Type B pancreatic cell (in vitro differentiated cells): ENCODE measurements around the gene ADAT1. TPM values are rescaled to one million over a fixed set of nuclear protein-coding genes. Genes with fewer than 3 reads are reported as not detected.

Experiments
- DNase-seq: peaks from one replicate; pipeline ENCODE4 v3.0.0; 2021; ENCODE audit warnings: mixed read lengths; ENCODE audit not compliant: unreplicated experiment; ENCODE audit errors: extremely low spot score
- H3K27ac Mint-ChIP-seq: 2 replicates; pipeline ENCODE4 v1.8.0; 2021; ENCODE audit warnings: mild to moderate bottlenecking, mixed read lengths
- H3K27me3 Mint-ChIP-seq: 2 replicates; pipeline ENCODE4 v1.8.0; 2021; ENCODE audit warnings: mixed read lengths
- H3K36me3 Mint-ChIP-seq: 2 replicates; pipeline ENCODE4 v1.8.0; 2021; ENCODE audit warnings: mixed read lengths
- H3K4me1 Mint-ChIP-seq: one replicate; pipeline ENCODE4 v1.8.0; 2021; ENCODE audit warnings: mixed read lengths; ENCODE audit not compliant: unreplicated experiment
- H3K4me3 Mint-ChIP-seq: 2 replicates; pipeline ENCODE4 v1.8.0; 2021; ENCODE audit warnings: mild to moderate bottlenecking, mixed read lengths
- H3K9me3 Mint-ChIP-seq: 2 replicates; pipeline ENCODE4 v1.8.0; 2021; ENCODE audit warnings: mixed read lengths
- CTCF ChIP-seq: fragments of 200-600 bp; sonication (generic); conservative IDR thresholded peaks from 2 replicates; pipeline ENCODE4 v1.5.0; 2021; ENCODE audit warnings: antibody characterized with exemption, mild to moderate bottlenecking
- total RNA-seq: library from RNA; stranded (reverse); gene quantifications from 2 replicates; pipeline ENCODE4 v1.2.1, GENCODE V29; 2021; ENCODE audit warnings: low replicate concordance

Gene ADAT1
- total RNA-seq, 1 donor from 2014 or later, result 51.9 TPM

DNA sequence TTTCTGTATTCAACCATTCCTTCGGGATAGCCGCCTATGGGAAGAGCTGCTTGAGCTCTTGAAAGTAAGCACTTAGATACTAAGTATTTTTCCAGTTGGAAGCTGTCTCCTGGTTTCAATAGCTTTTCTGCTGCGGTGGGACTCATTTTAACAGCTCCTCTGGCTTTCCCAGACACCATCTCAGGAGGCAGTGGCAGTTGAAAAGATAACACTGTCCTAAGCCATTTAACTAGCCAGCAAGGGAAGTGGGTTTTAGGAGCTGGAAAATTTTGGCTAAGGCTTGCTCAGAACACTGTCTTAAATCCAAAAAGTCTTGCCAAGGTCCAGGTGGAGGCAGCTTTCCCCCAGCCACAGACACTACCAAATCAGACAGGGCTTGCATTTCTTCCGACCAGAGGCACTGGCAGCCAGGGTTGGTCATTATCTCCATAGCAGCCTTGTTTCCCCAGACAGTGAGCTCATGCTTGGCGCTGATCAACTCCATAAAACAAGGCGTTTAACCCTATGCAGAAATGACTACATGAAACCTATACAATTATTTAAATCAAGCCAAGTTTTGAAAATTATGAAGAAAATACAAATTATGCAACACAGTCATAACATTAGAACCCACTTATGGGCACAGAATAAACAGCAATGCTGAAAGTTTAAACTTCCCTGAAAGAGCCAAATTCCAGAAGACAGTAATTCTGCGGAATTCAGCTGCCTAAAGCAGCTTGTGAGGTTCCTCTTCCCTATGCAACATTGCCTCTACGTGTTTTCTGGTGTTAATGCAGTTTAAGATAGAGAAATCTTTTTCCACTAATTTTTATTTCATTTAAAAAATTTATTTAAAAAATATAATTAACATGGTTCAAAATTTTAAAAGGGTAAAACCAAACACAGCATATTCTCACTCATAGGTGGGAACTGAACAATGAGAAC lies 31.9 kb downstream of the ADAT1 start:
- peaks cover 4% of the 10 kb centered on the region for H3K36me3 Mint-ChIP-seq
- DNase-seq, result no peak
- peaks cover 7% of the 10 kb centered on the region for H3K4me1 Mint-ChIP-seq
- no peaks in the 10 kb centered on the region for H3K9me3 Mint-ChIP-seq
- TF ChIP-seq CTCF, result no peak
- no peak overlapping the region for H3K27ac Mint-ChIP-seq
- H3K4me3 Mint-ChIP-seq, result no peak overlapping the region
- H3K27me3 Mint-ChIP-seq, result no peaks in the 10 kb centered on the region

GRCh38 chr16:75589306-75589705 lies 33.8 kb downstream of the ADAT1 start:
- no peak for TF ChIP-seq CTCF
- H3K27ac Mint-ChIP-seq, result no peak overlapping the region
- H3K9me3 Mint-ChIP-seq, result no peaks in the 10 kb centered on the region
- H3K36me3 Mint-ChIP-seq, result peaks cover 4% of the 10 kb centered on the region
- no peak overlapping the region for H3K4me3 Mint-ChIP-seq
- no peaks in the 10 kb centered on the region for H3K27me3 Mint-ChIP-seq
- no peak for DNase-seq
- peaks cover 1% of the 10 kb centered on the region for H3K4me1 Mint-ChIP-seq

GRCh38 chr16:75588716-75589115 lies 34.4 kb downstream of the ADAT1 start:
- Mint-ChIP-seq H3K27ac (no peak overlapping the region), H3K27me3 (no peaks in the 10 kb centered on the region), H3K4me1 (no peaks in the 10 kb centered on the region), H3K4me3 (no peak overlapping the region), H3K9me3 (no peaks in the 10 kb centered on the region), H3K36me3 (peaks cover 4% of the 10 kb centered on the region)
- DNase-seq, result no peak
- no peak for TF ChIP-seq CTCF

DNA sequence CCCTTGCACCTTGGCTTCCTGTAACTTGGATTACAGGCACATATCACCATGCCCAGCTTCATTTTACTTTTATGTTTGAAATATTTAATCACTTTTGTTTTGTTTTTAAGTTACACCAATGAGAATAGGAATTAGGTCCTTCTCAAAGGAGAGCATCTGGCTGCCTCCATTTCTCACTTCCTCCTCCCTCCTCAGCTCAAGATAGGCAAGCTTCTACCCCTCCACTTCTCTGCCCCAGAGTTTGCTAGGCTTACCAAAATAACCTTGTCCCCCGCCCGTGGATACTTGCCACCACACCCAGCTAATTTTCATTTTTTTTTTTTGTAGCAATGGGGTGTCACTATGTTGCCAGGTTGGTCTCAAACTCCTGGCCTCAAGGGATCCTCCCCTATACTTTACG lies 39.0 kb downstream of the ADAT1 start:
- no peak for TF ChIP-seq CTCF
- DNase-seq, result no peak
- Mint-ChIP-seq H3K9me3 (no peaks in the 10 kb centered on the region), H3K27ac (no peak overlapping the region), H3K4me1 (no peaks in the 10 kb centered on the region), H3K27me3 (no peaks in the 10 kb centered on the region), H3K4me3 (no peak overlapping the region), H3K36me3 (peaks cover 10% of the 10 kb centered on the region)

DNA sequence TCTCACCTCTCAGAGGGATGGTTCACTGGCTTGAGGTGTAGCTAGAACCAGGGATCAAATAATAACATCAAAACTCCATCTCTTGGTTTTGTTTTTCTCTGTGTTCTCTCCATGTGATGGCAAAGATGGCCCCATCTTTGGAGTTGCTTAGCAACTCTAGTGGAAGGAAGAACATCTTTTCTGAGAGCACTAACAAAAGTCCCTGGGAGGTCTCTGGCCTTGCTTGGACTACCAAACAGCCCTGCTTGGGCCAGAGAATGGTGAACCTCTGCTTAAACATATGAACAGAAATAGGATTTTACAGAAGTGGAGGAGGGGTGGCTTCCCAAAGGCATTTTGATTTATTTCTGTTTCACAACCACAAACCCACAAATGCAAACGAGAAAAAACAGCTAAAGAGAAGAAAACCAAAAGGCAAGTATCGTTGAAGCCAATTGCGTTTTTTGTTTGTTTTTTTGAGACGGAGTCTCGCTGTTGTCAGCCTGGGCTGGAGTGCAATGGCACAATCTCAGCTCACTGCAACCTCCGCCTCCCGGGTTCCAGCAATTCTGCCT lies 43.7 kb downstream of the ADAT1 start:
- no peak for TF ChIP-seq CTCF
- DNase-seq, result no peak
- Mint-ChIP-seq H3K27me3 (no peaks in the 10 kb centered on the region), H3K9me3 (no peaks in the 10 kb centered on the region), H3K36me3 (peaks cover 18% of the 10 kb centered on the region), H3K27ac (no peak overlapping the region), H3K4me1 (no peaks in the 10 kb centered on the region), H3K4me3 (no peak overlapping the region)
